Endothelial cell of umbilical vein (primary cell): Measurements from ENCODE around the gene SLCO4C1. TPM values are rescaled to one million over a fixed set of nuclear protein-coding genes. Genes with fewer than 3 reads are reported as not detected.

ENCODE experiments used
- BruUV-seq: library from RNA; stranded (reverse); fragments of 400-500 nt; replicated peaks from 2 replicates; lab custom pipeline; 2021; lab: Mats Ljungman, UMichigan
- CTCF ChIA-PET: fragments of 300-600, 350-600 bp; sonication (Branson Sonifier 250); formaldehyde crosslinking; loops from one replicate; lab custom pipeline; 2021; ENCODE audit warnings: antibody characterized with exemption, inconsistent platforms; lab: Charles Lee
- POLR2A ChIA-PET: fragments of 300-600, 350-600 bp; sonication (Branson Sonifier 250); formaldehyde crosslinking; loops from one replicate; lab custom pipeline; 2021; ENCODE audit warnings: antibody characterized with exemption, inconsistent platforms; lab: Charles Lee
- DNase-seq: peaks from one replicate; pipeline ENCODE4 v3.0.0-alpha.2; 2011; ENCODE audit warnings: low read depth, low spot score
- FAIRE-seq: peaks from 2 replicates; lab custom pipeline; 2011; peaks lifted over from hg19 to GRCh38; lab: Jason Lieb, UNC
- H2AFZ ChIP-seq: 2 replicates; pipeline ENCODE4 v1.6.0; 2012; ENCODE audit warnings: low read depth, low read length, control low read depth, inconsistent platforms
- H3K27ac ChIP-seq: 2 replicates; pipeline ENCODE4 v1.5.1; 2011; ENCODE audit warnings: low read depth, mild to moderate bottlenecking, control low read depth, low read length, moderate library complexity; ENCODE audit not compliant: insufficient read depth
- H3K27me3 ChIP-seq, 2 experiments: 2 replicates each; pipeline versions ENCODE4 v1.6.0 to v1.6.1; 2011; ENCODE audit warnings: low read length in 2 of 2, mixed read lengths in 1 of 2; ENCODE audit not compliant: control insufficient read depth in 2 of 2, insufficient read depth in 2 of 2
- H3K36me3 ChIP-seq, 2 experiments: 2 replicates in 1 of 2; 3 replicates in 1 of 2; pipeline ENCODE4 v1.5.1; 2011; ENCODE audit warnings: low read length in 2 of 2, mild to moderate bottlenecking in 1 of 2, moderate library complexity in 1 of 2; ENCODE audit not compliant: control insufficient read depth in 2 of 2, insufficient read depth in 2 of 2; ENCODE audit errors: extremely low read depth in 1 of 2
- H3K4me1 ChIP-seq: 3 replicates; pipeline ENCODE4 v1.5.1; 2011; ENCODE audit warnings: mild to moderate bottlenecking, low read length; ENCODE audit not compliant: control insufficient read depth, insufficient read depth; ENCODE audit errors: extremely low read depth
- H3K4me2 ChIP-seq: 2 replicates; pipeline ENCODE4 v1.6.1; 2011; ENCODE audit warnings: low read length, control low read depth, mixed read lengths; ENCODE audit not compliant: insufficient read depth
- H3K4me3 ChIP-seq, 3 experiments: fragments of 200-600 bp in 1 of 3; sonication (generic), shearing (Covaris generic) in 1 of 3; replicated peaks in 1 of 3; 2 replicates each; pipeline ENCODE4 v1.5.1; 2011 to 2016; ENCODE audit warnings: control low read depth in 3 of 3, low read length in 3 of 3, mild to moderate bottlenecking in 2 of 3, inconsistent platforms in 1 of 3, low read depth in 1 of 3, moderate library complexity in 1 of 3; ENCODE audit not compliant: insufficient read depth in 1 of 3
- H3K79me2 ChIP-seq: 2 replicates; pipeline ENCODE4 v1.6.0; 2012; ENCODE audit warnings: low read length, inconsistent platforms; ENCODE audit not compliant: control insufficient read depth, insufficient read depth
- H3K9ac ChIP-seq: replicated peaks from 2 replicates; pipeline ENCODE3; 2011; ENCODE audit warnings: low read length, control low read depth; ENCODE audit not compliant: insufficient read depth; ENCODE audit errors: extremely low read depth
- H3K9me1 ChIP-seq: replicated peaks from 3 replicates; pipeline ENCODE4 v1.6.0; 2011; ENCODE audit warnings: mild to moderate bottlenecking, low read length; ENCODE audit not compliant: control insufficient read depth, insufficient read depth; ENCODE audit errors: extremely low read depth
- H3K9me3 ChIP-seq: replicated peaks from 2 replicates; pipeline ENCODE4 v1.5.1; 2012; ENCODE audit warnings: low read length, inconsistent platforms; ENCODE audit not compliant: control insufficient read depth, insufficient read depth
- H4K20me1 ChIP-seq: replicated peaks from 2 replicates; pipeline ENCODE3; 2011; ENCODE audit warnings: mild to moderate bottlenecking, low read length; ENCODE audit not compliant: control insufficient read depth, insufficient read depth; ENCODE audit errors: extremely low read depth
- EZH2 ChIP-seq: IDR thresholded peaks from 2 replicates; pipeline ENCODE4 v1.6.1; 2012; ENCODE audit warnings: borderline replicate concordance, low read depth, mild to moderate bottlenecking, moderate library complexity, low read length, inconsistent platforms; ENCODE audit not compliant: severe bottlenecking
- FOS ChIP-seq: IDR thresholded peaks from 2 replicates; pipeline ENCODE4 v1.6.1; 2011; ENCODE audit warnings: mild to moderate bottlenecking, low read length, moderate library complexity, borderline replicate concordance; ENCODE audit not compliant: insufficient read depth
- GATA2 ChIP-seq: IDR thresholded peaks from 2 replicates; pipeline ENCODE4 v1.7.0; 2011; ENCODE audit warnings: low read depth, mild to moderate bottlenecking, moderate library complexity, mixed read lengths, low read length; ENCODE audit not compliant: insufficient read length, insufficient read depth
- JUN ChIP-seq: IDR thresholded peaks from 2 replicates; pipeline ENCODE4 v1.6.1; 2011; ENCODE audit warnings: borderline replicate concordance, low read depth; ENCODE audit not compliant: insufficient read length, insufficient read depth
- MYC ChIP-seq: IDR thresholded peaks from one replicate; pipeline ENCODE4 v1.6.1; 2011; ENCODE audit warnings: mild to moderate bottlenecking, low read depth, low read length
- POLR2A ChIP-seq: IDR thresholded peaks from 2 replicates; pipeline ENCODE4 v1.6.1; 2012; ENCODE audit warnings: low read depth, mild to moderate bottlenecking, control low read depth, low read length
- POLR2AphosphoS5 ChIP-seq: IDR thresholded peaks from 2 replicates; pipeline ENCODE4 v1.6.1; 2012; ENCODE audit warnings: low read depth, mild to moderate bottlenecking, control low read depth, low read length, moderate library complexity; ENCODE audit not compliant: insufficient read depth
- dilution Hi-C: fragments of 300-500 bp; cut with MboI; formaldehyde crosslinking; loops from one replicate; pipeline ENCODE4 v1.15.0; 2019; ENCODE audit warnings: low sequenced_read_pairs; ENCODE audit not compliant: extremely low pct_ligation_motif_present
- intact Hi-C: fragments of 100-400 bp; cut with micrococcal nuclease; formaldehyde crosslinking; loops from one replicate; pipeline ENCODE4 v1.10.0; 2022
- polyA plus RNA-seq, 4 experiments: library from polyadenylated mRNA; depleted of rRNA in 3 of 4; stranded (reverse) in 3 of 4; unstranded in 1 of 4; fragments of >200 nt; gene quantifications; 2 replicates each; pipeline versions ENCODE4 v1.2.1 to v1.2.3, GENCODE V29; 2011 to 2012; ENCODE audit warnings: missing spikeins in 1 of 4
- total RNA-seq: library from RNA; stranded (reverse); gene quantifications from 2 replicates; pipeline ENCODE4 v1.2.3, GENCODE V29; 2021
- TF ChIP-seq, protein P1 (sequence below): IDR thresholded peaks from 2 replicates; pipeline ENCODE4 v1.6.1; 2011; ENCODE audit not compliant: insufficient read depth, insufficient read length
- TF ChIP-seq, protein P2 (sequence below), 2 donors: IDR thresholded peaks; 1 replicate in 1 of 2; 2 replicates in 1 of 2; pipeline ENCODE4 v1.5.1; 2011; ENCODE audit warnings: low read length in 2 of 2, mild to moderate bottlenecking in 2 of 2, moderate library complexity in 2 of 2, control low read depth in 1 of 2, inconsistent platforms in 1 of 2, low read depth in 1 of 2; ENCODE audit not compliant: insufficient read depth in 1 of 2; ENCODE audit errors: extremely low read depth in 1 of 2

Gene SLCO4C1
- total and polyA plus RNA-seq, 2 donors (not counting 3 experiments of a cell fraction or from before 2014, with no cell fraction given) = 0.03 TPM; not detected in 1

DNA sequence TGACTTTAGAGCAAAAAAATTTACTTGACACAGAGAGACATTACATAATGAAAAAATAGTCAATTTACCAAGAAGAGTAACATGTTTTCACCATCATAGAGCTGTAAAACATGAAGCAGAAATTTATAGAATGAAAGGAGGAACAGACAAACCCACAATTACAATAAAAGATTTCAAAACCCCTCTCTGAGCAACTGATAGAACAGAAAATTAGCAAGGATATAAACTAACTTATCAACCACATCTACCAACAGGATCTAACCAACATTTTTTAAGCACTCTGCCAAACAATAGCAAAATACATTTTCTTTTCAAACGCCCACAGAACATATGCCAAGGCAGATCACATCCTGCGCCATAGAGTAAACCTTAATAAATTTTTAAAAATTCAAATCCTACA lies 17.9 kb downstream of the SLCO4C1 start:
- ChIA-PET CTCF (no interaction called here), POLR2A (no interaction called here)
- Histone ChIP-seq H3K9me1 (no peaks in the 10 kb centered on the region), H3K4me2 (no peak overlapping the region), H4K20me1 (no peaks in the 10 kb centered on the region), H3K27ac (no peak overlapping the region), H3K4me1 (no peaks in the 10 kb centered on the region), H3K9ac (no peak overlapping the region), H3K9me3 (no peaks in the 10 kb centered on the region), H3K79me2 (no peaks in the 10 kb centered on the region), H3K4me3 (no peak overlapping the region), H2AFZ (no peak overlapping the region), H3K36me3 (no peaks in the 10 kb centered on the region), H3K27me3 (no peaks in the 10 kb centered on the region)
- intact Hi-C loops = no loop called here
- DNase-seq (no peak), FAIRE-seq (no peak)
- TF ChIP-seq POLR2A (no peak), MYC (no peak), GATA2 (no peak), JUN (no peak), POLR2AphosphoS5 (no peak), EZH2 (no peak), FOS (no peak)
- TF ChIP-seq, protein P1, sequence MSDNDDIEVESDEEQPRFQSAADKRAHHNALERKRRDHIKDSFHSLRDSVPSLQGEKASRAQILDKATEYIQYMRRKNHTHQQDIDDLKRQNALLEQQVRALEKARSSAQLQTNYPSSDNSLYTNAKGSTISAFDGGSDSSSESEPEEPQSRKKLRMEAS = no peak
- TF ChIP-seq, protein P2, sequence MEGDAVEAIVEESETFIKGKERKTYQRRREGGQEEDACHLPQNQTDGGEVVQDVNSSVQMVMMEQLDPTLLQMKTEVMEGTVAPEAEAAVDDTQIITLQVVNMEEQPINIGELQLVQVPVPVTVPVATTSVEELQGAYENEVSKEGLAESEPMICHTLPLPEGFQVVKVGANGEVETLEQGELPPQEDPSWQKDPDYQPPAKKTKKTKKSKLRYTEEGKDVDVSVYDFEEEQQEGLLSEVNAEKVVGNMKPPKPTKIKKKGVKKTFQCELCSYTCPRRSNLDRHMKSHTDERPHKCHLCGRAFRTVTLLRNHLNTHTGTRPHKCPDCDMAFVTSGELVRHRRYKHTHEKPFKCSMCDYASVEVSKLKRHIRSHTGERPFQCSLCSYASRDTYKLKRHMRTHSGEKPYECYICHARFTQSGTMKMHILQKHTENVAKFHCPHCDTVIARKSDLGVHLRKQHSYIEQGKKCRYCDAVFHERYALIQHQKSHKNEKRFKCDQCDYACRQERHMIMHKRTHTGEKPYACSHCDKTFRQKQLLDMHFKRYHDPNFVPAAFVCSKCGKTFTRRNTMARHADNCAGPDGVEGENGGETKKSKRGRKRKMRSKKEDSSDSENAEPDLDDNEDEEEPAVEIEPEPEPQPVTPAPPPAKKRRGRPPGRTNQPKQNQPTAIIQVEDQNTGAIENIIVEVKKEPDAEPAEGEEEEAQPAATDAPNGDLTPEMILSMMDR (IDR thresholded peaks at IDR 0.05; ENCODE audit: extremely low read depth in 1 of 2, insufficient read depth in 1 of 2, low read depth in 1 of 2, low read length in 2 of 2) = no peak
- no TSS peak for BruUV-seq
- dilution Hi-C loops = no loop called here
